DND-41 (cell line): ENCODE data around the gene ABCB11.

ENCODE experiments used
- EZH2 ChIP-seq: IDR thresholded peaks from 3 replicates; pipeline ENCODE4 v1.6.1; 2012; ENCODE audit warnings: borderline replicate concordance, low read depth, mild to moderate bottlenecking, moderate library complexity, low read length, inconsistent platforms; ENCODE audit not compliant: severe bottlenecking
- TF ChIP-seq, protein P1 (sequence below): IDR thresholded peaks from 2 replicates; pipeline ENCODE4 v1.5.1; 2012; ENCODE audit warnings: borderline replicate concordance, low read length, moderate library complexity, mild to moderate bottlenecking; ENCODE audit not compliant: poor library complexity, severe bottlenecking; ENCODE audit errors: extremely low read depth

- TF ChIP-seq, protein P1, sequence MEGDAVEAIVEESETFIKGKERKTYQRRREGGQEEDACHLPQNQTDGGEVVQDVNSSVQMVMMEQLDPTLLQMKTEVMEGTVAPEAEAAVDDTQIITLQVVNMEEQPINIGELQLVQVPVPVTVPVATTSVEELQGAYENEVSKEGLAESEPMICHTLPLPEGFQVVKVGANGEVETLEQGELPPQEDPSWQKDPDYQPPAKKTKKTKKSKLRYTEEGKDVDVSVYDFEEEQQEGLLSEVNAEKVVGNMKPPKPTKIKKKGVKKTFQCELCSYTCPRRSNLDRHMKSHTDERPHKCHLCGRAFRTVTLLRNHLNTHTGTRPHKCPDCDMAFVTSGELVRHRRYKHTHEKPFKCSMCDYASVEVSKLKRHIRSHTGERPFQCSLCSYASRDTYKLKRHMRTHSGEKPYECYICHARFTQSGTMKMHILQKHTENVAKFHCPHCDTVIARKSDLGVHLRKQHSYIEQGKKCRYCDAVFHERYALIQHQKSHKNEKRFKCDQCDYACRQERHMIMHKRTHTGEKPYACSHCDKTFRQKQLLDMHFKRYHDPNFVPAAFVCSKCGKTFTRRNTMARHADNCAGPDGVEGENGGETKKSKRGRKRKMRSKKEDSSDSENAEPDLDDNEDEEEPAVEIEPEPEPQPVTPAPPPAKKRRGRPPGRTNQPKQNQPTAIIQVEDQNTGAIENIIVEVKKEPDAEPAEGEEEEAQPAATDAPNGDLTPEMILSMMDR = no peak
- TF ChIP-seq EZH2 = no peak
Measured at GRCh38 chr2:168981651-168982050, 49.5 kb downstream of the ABCB11 start.
